Occipital lobe (tissue), 2 donors: ENCODE data around the gene APBA2. TPM values are rescaled to one million over a fixed set of nuclear protein-coding genes. Genes with fewer than 3 reads are reported as not detected.

Experiments
- DNase-seq: peaks from one replicate; lab custom pipeline; 2025; lab: John Stamatoyannopoulos, UW
- total RNA-seq: library from RNA; depleted of rRNA; stranded (reverse); fragments of >200 nt; gene quantifications from one replicate; pipeline ENCODE4 v1.2.3, GENCODE V29; 2014

APBA2 gene
- total RNA-seq, 1 donor from 2014 or later, result 108 TPM

- no peak for DNase-seq
These were observed 29.5 kb downstream of the APBA2 start for GRCh38 chr15:28915041-28915810.

GRCh38 chr15:28915935-28916334 lies 30.2 kb downstream of the APBA2 start:
- no peak for DNase-seq

GRCh38 chr15:28917791-28918140 lies 32.0 kb downstream of the APBA2 start:
- DNase-seq, result no peak

GRCh38 chr15:28918141-28918983 lies 32.6 kb downstream of the APBA2 start:
- DNase-seq, result no peak

- no peak for DNase-seq
These were observed 33.4 kb downstream of the APBA2 start for GRCh38 chr15:28919201-28919635.

GRCh38 chr15:28919679-28920655 lies 34.2 kb downstream of the APBA2 start:
- no peak for DNase-seq

- DNase-seq, result no peak
These were observed 35.1 kb downstream of the APBA2 start for GRCh38 chr15:28920781-28921331.

GRCh38 chr15:28921336-28921735 lies 35.6 kb downstream of the APBA2 start:
- DNase-seq, result no peak

- DNase-seq, result no peak
These were observed 36.3 kb downstream of the APBA2 start for GRCh38 chr15:28921919-28922706.

GRCh38 chr15:28922707-28923012 lies 36.9 kb downstream of the APBA2 start:
- DNase-seq, result no peak

GRCh38 chr15:28923726-28924280 lies 38.0 kb downstream of the APBA2 start:
- no peak for DNase-seq

GRCh38 chr15:28927043-28927442 lies 41.3 kb downstream of the APBA2 start:
- DNase-seq, result no peak

- no peak for DNase-seq
These were observed 43.4 kb downstream of the APBA2 start for GRCh38 chr15:28929200-28929599.

- DNase-seq, result no peak
These were observed 44.2 kb downstream of the APBA2 start for GRCh38 chr15:28930011-28930410.

- no peak for DNase-seq
These were observed 44.9 kb downstream of the APBA2 start for GRCh38 chr15:28930476-28931291.

GRCh38 chr15:28931828-28932227 lies 46.1 kb downstream of the APBA2 start:
- DNase-seq, result no peak

GRCh38 chr15:28932361-28932760 lies 46.6 kb downstream of the APBA2 start:
- DNase-seq, result no peak

- no peak for DNase-seq
These were observed 48.1 kb downstream of the APBA2 start for GRCh38 chr15:28933710-28934445.

- no peak for DNase-seq
These were observed 48.9 kb downstream of the APBA2 start for GRCh38 chr15:28934645-28935044.
